NCI-H1092 treated with DMSO at 0.1 percent for 48 hours (cell line): ENCODE results near the gene LMAN2.
"Not testable (repeated sequence)": the region's sequence is repeated elsewhere in the genome, so short reads cannot be mapped to it uniquely, and the experiment has no call there.

Experiments used
- DNase-seq: peaks from one replicate; lab custom pipeline; 2025; lab: John Stamatoyannopoulos, UW

Gene LMAN2

DNA sequence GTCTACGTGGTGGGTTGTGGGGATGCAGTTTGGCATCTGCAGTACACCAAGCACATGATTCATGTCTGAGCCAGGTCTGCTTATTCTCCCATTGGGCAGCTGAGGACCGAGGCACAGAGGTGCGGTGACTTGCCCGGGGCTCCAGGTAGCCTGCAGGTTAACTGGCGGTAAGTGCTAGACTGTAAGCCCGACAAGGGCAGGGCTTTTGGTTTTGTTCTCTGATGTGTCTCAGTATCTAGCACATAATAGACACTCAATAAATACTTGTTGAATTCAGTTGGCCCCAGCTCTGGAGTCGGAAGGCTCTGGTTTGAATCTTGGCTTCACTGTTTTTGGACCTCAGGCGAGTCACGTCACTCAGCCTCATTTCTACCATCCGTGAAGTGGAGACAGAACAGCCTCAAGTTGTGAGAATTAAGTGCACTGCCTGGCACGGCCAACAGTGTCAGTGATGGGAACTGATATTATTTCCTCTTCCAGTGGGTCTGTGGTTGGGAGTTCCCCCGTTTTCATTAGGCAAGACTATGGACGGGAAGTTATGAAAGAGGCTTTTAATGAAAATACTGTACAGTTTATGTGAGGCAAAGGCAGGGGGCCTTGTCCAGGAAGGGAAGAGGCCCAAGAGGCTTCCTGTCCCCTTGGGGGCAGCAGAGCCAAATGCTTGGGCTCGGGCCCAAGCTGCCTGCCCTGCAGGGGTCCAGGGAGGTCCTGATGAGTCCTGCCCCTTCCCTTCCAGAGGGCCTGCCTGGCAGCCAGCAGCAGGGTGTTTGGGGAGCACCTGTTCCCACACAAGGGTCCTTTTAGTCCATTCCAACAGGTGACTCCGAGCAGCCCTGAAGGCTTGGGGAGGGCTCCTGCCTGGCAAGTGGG, 44.6 kb downstream of the LMAN2 start:
- no peak for DNase-seq

DNA sequence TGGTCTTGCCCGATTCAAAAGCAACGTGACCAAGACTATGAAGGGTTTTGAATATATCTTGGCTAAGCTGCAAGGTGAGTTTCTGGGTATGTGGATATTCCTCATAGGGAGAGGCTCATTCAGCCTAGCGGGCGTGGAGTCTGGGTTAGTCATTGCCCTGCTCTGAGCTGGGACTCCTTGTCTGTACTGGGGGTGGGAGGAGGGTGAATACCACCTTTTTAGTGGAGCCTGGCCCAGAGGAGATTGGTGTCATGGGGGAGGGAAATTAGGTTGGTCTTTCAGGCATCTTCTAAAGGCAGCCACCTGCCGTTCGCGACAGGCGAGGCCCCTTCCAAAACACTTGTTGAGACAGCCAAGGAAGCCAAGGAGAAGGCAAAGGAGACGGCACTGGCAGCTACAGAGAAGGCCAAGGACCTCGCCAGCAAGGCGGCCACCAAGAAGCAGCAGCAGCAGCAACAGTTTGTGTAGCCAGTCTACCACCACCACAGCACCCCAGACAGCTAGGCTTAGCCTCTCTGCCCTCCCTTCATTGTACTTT, 45.3 kb downstream of the LMAN2 start:
- not testable (repeated sequence) for DNase-seq

DNA sequence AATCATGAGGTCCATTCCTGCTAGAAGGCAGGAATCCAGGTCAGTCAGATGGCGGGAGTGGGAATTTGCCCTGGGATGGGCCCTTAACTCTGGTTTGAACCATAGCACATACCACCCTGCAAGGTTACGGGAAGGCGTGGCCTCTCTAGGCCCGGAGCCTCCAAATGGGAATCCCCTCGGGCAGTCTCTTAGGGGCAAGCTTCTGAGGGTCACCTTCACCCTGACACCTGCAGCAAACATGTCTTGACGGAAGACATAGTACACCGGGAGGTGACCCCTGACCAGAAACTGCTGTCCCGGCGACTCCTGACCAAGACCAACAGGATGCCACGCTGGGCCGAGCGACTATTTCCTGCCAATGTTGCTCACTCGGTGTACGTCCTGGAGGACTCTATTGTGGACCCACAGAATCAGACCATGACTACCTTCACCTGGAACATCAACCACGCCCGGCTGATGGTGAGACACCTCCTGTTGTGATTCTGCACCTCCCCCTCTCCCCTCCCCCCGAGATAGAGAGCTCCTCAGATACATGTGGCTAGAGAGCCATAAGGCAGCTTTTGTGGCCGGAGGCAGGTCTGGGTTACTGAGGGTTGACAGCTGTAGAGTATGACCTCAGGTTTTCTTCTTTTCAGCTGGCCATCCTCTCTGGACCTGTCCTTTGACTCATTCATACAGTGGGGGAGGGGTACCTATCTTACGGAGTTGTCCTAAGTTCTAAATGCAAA, 46.9 kb downstream of the LMAN2 start:
- DNase-seq = no peak

DNA sequence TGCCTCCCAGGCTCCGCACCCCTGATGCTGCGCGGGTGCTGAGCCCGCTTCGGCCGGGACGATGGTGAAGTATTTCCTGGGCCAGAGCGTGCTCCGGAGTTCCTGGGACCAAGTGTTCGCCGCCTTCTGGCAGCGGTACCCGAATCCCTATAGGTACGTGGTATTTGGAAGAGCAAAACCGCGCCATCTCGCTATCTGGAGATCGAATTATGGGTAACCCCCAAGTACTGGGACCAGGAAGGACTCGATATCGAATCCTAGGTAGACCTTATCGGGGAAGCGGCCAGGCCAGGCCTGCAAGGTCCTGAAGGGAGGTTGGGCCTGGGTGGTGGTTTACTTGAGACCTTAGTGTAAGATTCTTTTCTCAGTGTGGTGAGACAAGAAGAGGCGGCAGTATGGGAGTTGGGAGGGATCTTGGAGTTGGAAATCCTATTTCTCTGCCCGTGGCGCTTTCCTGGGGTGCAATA, 47.5 kb downstream of the LMAN2 start:
- peak; percentile 4 for DNase-seq

DNA sequence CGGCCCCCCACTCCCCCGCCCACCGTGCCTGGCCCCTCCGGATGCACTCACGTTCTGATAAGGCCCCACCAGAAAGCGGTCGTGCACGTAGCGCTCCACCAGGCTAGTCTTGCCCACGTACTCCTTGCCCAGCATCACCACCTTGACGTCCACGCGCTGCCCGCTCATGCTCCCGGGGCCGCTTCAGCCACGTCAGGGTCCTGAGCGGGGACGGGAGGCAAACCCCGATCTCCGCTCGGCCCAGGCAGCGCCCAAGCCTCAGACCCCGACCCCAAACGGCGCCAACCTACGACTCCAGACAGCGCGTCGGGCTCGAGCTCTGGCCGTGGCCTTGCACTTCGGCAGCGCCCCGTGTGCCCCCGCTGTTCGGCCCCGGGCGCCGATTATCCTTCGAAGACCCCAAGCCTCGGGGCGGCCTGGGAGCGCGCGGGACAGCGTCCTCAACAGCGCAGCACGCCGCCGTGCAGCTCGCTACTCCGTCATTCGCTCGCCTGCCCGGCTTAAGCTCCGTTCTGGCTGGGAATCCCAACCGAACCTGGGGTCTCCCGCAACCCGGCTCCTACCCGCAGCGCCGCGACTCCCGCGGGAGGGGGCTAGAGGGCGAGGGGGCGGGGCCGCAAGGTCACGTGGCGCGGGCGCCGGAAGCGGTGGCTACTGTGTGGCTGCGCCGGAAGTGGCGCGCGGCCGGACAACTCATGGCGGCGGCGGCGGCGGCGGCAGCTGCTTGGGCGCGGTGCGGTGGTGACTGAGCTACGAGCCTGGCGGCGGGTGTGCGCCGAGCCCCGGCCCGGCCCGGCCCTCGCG, 48.1 kb downstream of the LMAN2 start, which contains the start of the genes PRELID1 and RAB24:
PRELID1 (plus strand) TSS at position 679 of the 804 bp plus-strand sequence. CDS start 187 bp downstream, outside the sequence.
RAB24 (minus strand) TSS at position 599 of the 804 bp plus-strand sequence; CDS start at position 168, 431 bp downstream.
- DNase-seq = peak; percentile 53

DNA sequence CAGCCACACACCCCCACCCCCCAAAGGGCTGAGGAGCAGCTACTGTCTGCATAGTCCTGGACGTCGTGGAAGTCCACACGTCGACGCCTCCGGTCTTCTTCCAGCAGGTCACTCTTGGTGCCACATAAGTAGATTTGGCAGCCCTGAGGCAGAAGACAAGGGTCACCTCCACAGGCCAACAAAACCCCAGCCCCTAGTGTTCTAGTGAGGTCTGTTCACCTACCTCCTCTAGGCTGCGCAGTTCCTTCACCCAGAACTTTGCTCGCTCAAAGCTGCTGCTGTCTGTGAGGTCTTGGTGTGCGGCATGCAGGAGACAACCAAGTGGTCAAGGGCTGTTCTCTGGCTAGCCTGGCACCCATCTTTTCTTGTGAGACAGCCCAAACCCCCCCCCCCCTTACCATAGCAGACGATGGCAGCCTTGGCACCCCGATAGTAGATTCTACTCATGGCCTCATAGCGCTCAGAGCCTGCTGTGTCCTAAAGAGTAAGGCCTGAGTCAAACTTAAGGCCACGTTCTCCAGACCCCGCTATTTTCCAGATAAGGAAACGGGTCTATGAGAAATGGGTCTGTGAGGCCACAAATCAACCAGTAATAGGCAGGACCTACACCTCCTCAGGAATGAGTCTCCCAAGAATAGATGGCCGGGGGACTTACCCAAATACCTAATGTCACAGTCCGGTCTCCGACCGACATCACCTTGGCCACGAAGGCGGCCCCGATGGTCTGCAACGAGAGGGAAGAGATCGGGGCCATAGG, 48.9 kb downstream of the LMAN2 start:
- peak; percentile 1 for DNase-seq

DNA sequence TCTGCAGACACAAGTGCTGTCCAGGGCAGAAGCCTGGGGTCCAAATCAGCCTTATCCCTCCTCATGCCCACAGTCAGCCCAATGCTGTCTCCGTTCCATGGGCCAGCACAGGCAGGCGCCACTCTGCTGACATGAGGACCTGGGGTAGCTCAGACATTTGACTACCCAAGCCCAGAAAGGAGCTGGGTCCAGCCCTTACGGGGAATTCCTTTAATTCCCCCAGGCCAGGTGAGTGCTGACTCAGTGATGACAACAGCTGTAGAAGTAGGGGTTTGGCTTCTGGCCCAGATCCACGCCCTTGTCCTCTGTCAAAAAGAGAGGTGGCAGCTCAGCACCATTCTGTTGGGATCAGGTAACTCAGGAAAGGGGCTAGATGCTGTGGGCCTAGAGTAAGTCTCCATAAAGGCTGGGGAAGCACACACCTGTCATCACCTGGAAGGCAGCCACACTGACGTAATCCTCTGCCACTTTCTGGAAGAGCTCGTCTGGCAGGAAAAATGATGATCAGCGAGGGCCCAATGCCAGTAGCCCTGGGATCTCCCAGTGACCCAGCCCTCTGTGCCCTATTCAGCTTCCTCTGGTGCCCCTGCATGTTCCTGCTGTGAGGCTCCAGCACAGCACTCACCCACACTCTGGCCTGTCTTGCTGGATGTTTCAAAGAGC, 49.8 kb downstream of the LMAN2 start:
- DNase-seq = peak; percentile 15

DNA sequence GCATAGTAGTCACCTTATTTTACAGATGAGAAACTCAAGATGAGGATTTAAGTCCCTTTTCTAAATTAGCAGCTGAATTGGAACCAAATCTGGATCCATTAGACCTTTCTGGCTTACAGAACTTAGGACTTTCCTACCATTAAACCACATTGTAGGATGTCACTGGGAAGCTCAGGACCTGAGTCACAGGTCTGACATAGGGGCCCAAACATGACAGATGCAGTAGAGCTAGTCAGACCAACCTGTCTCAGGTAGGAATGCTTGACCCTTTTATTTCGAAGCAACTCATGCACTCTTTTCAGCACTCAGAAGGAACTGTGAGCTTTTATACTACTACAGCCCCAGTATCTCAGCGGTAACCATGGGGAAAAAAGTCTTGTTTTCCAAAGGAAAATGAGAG, 50.5 kb downstream of the LMAN2 start:
- no peak for DNase-seq

DNA sequence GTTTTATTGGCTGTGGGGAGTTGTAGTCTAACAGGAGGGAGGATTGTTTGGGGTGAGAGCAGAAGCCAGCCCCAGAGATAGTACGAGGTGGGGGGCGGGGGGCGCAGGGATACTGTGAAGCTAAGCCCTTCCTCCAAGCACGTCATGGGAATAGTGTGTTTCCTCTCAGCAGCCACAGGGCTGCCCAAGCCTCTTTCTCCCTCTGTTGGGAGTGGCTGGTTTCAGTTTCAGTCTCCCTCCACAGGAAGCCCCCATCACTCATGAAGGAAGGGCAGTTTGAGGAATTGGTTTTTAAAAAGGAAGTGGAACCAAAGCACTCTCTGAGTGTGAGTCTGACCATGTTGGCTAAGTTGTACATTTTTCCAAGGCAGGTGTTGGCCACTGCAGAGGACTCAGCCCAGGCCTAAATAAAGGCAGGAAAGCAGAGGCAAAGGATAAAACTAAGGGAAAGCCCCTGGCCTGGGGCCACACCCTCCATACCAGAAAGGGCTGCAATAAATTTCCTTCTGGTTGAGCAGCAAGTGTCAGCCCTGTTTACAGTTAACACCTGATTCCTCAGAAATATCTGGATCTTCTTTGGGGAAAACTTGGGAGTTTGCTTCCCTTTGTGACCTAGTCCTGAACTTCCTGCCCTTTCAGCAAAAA, 51.1 kb downstream of the LMAN2 start:
- DNase-seq = no peak

DNA sequence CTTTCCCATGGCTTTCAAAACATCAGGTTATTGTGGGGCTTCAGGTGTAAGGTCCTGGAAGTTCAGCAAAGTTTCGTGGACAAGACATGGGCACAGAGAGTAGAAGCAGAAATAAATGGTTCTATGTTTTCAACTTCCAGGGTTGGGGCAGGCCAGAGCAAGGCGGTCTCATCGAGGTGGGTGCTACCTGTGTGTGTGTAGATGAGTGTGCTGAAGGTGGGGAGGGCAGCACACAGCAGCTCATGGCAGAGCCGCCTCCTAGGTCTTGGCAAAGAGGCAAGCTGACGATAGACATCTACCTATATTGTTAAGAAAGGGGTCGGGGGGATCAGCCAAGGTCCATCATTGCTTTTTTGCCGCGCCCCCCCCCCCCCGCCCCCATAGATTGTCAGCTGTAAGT, 51.8 kb downstream of the LMAN2 start:
- no peak for DNase-seq

DNA sequence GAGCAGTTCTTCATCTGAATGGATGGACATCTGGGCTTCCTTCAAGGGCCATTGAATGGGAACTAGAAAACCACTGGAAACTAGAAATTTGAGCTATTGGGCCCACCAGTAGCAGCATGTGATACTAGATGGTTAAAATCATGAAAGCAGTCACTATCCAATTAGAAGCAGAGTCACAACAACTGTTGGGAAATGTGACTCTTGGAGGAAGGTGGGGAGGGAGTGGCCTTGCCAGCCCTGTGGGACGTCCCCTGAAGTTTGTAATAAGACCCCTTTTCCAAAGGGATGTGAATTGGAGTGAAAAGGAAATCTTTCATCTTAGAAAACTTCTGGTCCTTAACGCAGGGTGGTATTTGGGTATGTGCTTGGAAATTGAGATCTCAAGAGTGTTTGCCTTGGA, 53.5 kb downstream of the LMAN2 start:
- no peak for DNase-seq

DNA sequence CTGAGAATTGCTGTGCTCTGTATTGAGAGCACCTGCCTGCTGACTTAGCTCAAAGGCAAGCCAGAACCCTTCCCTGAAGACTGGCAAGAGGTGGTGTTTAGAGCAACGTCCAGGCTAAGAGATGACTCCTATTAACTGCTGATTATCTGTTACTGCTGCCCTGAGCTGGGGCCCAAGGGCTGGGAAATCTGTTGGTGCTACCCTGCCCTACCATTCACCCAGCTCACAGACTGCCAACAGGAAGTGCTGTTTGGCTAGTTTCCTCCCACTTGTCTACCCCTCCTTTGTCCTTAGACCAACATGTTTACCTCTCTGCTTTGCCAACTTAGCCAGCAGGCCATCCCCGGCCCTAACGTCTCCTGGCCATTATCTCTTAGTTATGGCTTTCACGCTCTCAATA, 54.9 kb downstream of the LMAN2 start:
- peak; percentile 3 for DNase-seq

DNA sequence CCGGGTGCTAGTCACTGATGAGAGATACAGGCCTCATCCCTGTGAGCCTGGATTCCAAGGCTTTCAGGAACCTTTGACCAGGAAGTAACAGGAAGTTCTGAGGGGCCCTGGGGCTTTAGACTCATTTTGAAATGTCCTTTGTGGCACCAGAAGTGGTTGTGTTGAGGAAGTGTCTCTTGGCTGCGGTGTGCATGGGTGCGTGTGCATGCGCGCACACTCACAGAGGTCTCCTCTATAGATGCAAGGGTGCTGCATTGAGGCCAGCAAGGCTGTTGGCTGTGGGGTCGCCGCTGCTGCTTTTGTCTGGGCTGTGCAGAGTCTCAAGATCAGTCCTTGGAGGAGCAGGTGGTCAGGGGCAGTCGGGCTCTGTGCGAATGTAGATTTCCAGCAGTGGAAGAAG, 55.5 kb downstream of the LMAN2 start:
- no peak for DNase-seq

DNA sequence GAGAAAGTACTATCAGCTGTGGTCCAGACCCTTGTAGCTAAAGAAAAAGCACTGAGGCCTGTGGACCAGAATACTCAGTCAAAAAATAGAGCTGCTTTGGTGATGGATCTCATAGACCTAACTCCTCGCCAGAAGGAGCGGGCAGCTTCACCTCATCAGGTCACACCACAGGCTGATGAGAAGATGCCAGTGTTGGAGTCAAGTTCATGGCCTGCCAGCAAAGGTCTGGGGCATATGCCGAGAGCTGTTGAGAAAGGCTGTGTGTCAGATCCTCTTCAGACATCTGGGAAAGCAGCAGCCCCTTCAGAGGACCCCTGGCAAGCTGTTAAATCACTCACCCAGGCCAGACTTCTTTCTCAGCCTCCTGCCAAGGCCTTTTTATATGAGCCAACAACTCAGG, 56.8 kb downstream of the LMAN2 start:
- no peak for DNase-seq

DNA sequence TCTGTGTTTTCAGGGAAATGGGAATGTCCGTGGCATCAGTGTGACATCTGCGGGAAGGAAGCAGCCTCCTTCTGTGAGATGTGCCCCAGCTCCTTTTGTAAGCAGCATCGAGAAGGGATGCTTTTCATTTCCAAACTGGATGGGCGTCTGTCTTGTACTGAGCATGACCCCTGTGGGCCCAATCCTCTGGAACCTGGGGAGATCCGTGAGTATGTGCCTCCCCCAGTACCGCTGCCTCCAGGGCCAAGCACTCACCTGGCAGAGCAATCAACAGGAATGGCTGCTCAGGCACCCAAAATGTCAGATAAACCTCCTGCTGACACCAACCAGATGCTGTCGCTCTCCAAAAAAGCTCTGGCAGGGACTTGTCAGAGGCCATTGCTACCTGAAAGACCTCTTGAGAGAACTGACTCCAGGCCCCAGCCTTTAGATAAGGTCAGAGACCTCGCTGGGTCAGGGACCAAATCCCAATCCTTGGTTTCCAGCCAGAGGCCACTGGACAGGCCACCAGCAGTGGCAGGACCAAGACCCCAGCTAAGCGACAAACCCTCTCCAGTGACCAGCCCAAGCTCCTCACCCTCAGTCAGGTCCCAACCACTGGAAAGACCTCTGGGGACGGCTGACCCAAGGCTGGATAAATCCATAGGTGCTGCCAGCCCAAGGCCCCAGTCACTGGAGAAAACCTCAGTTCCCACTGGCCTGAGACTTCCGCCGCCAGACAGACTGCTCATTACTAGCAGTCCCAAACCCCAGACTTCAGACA, 57.5 kb downstream of the LMAN2 start:
- no peak for DNase-seq

DNA sequence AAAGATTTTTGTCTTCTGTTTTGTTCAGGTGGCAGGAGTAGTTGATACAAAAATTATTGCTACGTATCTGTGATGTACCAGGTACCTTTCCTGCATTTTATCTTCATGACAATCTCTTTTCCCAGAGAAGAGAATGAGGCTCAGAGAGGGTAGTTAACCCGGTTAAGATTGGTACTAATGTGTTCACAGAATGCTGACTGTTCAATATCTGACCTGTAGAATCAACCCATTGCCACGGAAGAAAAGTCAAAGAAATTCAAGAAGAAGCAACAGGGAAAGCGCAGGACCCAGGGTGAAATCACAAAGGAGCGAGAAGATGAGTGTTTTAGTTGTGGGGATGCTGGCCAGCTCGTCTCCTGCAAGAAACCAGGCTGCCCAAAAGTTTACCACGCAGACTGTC, 59.7 kb downstream of the LMAN2 start:
- no peak for DNase-seq

DNA sequence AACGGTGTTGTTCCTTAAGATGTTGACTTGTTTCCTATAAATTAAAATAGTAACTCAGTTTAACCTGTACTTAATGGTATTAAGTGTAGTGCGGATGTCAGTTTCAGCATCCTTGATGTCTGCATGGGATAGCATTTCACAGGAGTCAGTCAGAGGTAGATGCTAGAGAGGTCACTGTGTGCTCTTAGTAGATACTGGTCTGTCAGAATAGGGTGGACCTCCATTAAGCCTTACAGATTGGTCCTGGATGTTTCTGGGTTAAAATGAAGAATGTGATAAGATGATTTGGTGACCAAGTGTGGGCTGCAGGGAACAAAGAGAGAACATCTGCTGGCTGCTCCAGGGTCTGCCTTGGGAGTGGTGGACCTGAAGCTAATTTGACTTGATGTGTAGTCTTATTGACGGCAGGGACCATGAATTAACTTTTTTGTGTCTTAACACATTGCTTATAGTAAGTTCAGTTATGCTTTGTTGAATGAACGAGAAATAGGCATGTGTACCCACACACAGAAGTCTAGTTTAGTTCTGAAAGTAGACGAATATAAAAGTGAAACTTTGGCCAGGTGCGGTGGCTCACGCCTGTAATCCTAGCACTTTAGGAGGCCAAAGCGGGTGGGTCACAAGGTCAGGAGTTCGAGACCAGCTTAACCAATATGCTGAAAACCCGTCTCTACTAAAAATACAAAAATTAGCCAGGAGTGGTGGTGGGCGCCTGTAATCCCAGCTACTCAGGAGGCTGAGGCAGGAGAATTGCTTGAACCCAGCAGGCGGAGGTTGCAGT, 60.5 kb downstream of the LMAN2 start:
- DNase-seq = no peak

DNA sequence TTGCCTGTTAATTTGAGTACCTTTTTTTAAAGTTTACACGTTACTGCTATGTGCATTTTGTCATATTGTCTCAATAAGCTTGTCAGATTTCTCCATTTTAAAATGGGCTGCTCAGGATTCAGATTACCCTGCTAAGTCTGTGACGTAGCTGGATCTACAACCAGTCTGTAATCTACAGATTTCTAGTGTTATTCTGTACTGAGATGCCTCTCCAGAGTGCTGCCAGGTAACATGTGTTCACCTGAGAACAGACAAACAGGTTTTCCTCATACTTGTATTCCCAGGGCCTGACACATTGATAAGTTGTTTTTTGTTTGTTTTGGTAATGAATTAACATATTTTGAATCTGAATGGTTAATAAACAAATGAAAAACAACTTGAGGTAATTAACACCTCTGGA, 63.3 kb downstream of the LMAN2 start:
- no peak for DNase-seq
